ENCODE measurements around the gene PLCB1.

DNA sequence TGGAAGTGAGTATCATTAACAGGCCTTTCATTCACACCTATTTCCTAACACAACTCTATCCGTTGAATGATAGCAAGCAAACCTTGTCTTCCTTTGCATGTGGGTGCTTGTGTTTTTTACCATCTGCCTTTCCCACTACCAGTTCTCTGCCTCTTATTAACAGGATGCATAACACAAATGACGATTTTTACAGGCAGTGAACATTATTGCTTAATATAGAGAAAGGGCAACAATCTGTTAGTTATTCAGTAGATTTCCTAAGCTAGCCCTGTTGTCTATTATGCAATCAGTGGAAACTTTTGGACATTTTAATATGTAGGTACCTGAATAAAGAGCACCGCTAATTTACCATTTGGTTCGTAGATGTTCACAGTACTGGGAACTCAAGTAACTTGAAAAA, 588.0 kb downstream of the PLCB1 start:
- no peak for TF ChIP-seq EZH2 (IDR thresholded peaks at IDR 0.05; ENCODE audit: borderline replicate concordance, low read depth, low read length, poor library complexity, severe bottlenecking)
- TF ChIP-seq, protein P1, sequence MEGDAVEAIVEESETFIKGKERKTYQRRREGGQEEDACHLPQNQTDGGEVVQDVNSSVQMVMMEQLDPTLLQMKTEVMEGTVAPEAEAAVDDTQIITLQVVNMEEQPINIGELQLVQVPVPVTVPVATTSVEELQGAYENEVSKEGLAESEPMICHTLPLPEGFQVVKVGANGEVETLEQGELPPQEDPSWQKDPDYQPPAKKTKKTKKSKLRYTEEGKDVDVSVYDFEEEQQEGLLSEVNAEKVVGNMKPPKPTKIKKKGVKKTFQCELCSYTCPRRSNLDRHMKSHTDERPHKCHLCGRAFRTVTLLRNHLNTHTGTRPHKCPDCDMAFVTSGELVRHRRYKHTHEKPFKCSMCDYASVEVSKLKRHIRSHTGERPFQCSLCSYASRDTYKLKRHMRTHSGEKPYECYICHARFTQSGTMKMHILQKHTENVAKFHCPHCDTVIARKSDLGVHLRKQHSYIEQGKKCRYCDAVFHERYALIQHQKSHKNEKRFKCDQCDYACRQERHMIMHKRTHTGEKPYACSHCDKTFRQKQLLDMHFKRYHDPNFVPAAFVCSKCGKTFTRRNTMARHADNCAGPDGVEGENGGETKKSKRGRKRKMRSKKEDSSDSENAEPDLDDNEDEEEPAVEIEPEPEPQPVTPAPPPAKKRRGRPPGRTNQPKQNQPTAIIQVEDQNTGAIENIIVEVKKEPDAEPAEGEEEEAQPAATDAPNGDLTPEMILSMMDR (conservative IDR thresholded peaks at IDR 0.05; ENCODE audit: low read depth, low read length): no peak
